Panc1 (cell line): ENCODE measurements around the gene CILP2.

Experiments used
- POLR2AphosphoS5 ChIP-seq: IDR thresholded peaks from 2 replicates; pipeline ENCODE4 v1.6.1; 2012; ENCODE audit warnings: mild to moderate bottlenecking, low read depth, low read length, moderate library complexity
- SIN3A ChIP-seq: IDR thresholded peaks from 2 replicates; pipeline ENCODE4 v1.6.1; 2012; ENCODE audit warnings: low read depth, mild to moderate bottlenecking, low read length, moderate library complexity, borderline replicate concordance; ENCODE audit not compliant: insufficient read depth
- TCF7L2 ChIP-seq: IDR thresholded peaks from 2 replicates; pipeline ENCODE4 v1.6.1; 2011; ENCODE audit warnings: mild to moderate bottlenecking, low read depth, low read length, inconsistent platforms
- TF ChIP-seq, protein P1 (sequence below): fragments of 450-650 bp; IDR thresholded peaks from 2 replicates; pipeline ENCODE4 v1.5.1; 2017; ENCODE audit warnings: mild to moderate bottlenecking
- TF ChIP-seq, protein P2 (sequence below), 2 experiments: IDR thresholded peaks; 2 replicates each; pipeline ENCODE4 v1.6.1; 2011 to 2012; ENCODE audit warnings: low read depth in 2 of 2, control low read depth in 1 of 2, low read length in 1 of 2, mild to moderate bottlenecking in 1 of 2, moderate library complexity in 1 of 2; ENCODE audit not compliant: insufficient read depth in 1 of 2

DNA sequence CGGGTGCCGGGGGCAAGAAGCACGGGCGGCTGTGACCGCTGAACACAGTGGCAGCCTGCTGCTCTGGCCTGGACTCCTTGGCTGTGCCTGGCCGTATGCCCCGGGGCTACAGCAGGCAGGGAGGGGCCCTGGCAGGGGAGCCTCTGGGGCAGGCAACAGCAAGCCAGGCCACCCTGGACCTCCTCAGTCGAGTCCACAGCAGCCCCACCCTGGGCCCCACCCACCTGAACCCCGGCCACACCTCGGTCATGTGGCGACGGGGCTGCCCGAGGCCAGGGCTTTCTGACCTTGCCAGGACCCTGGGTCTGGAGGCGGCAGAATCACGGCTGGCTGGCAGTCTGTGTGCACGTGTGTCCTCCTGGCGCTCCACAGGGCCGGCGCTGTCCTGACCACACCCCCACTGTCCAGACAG is 8.7 kb downstream of the CILP2 start:
- TF ChIP-seq, protein P1, sequence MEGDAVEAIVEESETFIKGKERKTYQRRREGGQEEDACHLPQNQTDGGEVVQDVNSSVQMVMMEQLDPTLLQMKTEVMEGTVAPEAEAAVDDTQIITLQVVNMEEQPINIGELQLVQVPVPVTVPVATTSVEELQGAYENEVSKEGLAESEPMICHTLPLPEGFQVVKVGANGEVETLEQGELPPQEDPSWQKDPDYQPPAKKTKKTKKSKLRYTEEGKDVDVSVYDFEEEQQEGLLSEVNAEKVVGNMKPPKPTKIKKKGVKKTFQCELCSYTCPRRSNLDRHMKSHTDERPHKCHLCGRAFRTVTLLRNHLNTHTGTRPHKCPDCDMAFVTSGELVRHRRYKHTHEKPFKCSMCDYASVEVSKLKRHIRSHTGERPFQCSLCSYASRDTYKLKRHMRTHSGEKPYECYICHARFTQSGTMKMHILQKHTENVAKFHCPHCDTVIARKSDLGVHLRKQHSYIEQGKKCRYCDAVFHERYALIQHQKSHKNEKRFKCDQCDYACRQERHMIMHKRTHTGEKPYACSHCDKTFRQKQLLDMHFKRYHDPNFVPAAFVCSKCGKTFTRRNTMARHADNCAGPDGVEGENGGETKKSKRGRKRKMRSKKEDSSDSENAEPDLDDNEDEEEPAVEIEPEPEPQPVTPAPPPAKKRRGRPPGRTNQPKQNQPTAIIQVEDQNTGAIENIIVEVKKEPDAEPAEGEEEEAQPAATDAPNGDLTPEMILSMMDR, result no peak
- TF ChIP-seq, protein P2, sequence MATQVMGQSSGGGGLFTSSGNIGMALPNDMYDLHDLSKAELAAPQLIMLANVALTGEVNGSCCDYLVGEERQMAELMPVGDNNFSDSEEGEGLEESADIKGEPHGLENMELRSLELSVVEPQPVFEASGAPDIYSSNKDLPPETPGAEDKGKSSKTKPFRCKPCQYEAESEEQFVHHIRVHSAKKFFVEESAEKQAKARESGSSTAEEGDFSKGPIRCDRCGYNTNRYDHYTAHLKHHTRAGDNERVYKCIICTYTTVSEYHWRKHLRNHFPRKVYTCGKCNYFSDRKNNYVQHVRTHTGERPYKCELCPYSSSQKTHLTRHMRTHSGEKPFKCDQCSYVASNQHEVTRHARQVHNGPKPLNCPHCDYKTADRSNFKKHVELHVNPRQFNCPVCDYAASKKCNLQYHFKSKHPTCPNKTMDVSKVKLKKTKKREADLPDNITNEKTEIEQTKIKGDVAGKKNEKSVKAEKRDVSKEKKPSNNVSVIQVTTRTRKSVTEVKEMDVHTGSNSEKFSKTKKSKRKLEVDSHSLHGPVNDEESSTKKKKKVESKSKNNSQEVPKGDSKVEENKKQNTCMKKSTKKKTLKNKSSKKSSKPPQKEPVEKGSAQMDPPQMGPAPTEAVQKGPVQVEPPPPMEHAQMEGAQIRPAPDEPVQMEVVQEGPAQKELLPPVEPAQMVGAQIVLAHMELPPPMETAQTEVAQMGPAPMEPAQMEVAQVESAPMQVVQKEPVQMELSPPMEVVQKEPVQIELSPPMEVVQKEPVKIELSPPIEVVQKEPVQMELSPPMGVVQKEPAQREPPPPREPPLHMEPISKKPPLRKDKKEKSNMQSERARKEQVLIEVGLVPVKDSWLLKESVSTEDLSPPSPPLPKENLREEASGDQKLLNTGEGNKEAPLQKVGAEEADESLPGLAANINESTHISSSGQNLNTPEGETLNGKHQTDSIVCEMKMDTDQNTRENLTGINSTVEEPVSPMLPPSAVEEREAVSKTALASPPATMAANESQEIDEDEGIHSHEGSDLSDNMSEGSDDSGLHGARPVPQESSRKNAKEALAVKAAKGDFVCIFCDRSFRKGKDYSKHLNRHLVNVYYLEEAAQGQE (IDR thresholded peaks at IDR 0.05; ENCODE audit: insufficient read depth in 1 of 2, low read depth in 2 of 2, low read length in 1 of 2), result no peak
- TF ChIP-seq TCF7L2, result no peak
- no peak for TF ChIP-seq POLR2AphosphoS5
- no peak for TF ChIP-seq SIN3A
